SU-DHL-6 (cell line): Measurements from ENCODE around the gene ABCF2.

Source experiments
- EZH2phosphoT487 ChIP-seq: fragments of 200-600 bp; sonication (generic), shearing (Covaris generic); conservative IDR thresholded peaks from 2 replicates; pipeline ENCODE4 v1.6.1; 2018; ENCODE audit warnings: mild to moderate bottlenecking, antibody characterized with exemption, low read length, moderate library complexity, mixed read lengths
- TF ChIP-seq, protein P1 (sequence below): fragments of 200-600 bp; sonication (generic); IDR thresholded peaks from one replicate; pipeline ENCODE4 v1.5.1; 2017; ENCODE audit warnings: antibody characterized with exemption, mild to moderate bottlenecking, low read length, moderate library complexity; ENCODE audit not compliant: insufficient read depth, poor library complexity, severe bottlenecking

DNA sequence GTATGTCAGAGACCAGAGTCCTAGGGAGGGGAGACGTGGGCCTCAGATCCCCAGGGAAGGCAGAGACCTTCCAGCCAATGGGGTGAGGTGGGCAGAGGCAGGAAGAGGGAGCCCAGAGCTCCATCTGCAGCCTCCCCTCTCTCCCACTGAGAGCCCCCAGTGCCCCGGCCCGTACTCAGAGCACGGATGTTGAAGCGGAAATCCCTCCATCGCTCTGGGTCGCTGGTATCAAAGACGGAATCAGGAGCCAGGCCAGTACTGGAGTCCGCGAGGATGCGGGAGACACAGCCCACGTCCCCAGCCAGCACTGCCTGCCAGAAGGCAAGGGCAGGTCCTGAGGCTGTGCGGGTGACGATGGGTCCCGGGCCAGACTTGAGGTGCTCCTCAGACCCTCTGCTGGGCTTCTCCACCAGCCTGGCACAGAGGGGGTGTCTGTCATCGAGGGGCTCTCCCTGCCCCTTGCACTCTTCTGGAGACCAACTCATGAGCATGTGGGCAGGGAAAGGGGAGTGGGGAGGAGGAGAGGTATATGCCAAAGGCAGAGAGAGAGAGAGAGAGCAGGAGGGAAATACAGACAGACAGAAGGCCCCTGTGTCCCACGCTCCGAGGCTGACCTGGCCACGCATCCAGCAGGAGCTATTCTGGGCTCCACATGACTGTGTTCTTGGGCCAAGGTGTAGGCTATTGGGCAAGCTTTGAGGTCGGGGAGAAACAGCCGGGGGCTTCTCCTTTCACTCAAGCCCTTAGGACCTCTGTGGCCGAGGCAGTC, 40.2 kb downstream of the ABCF2 start, which contains the start of gene ASB10:
- TF ChIP-seq, protein P1, sequence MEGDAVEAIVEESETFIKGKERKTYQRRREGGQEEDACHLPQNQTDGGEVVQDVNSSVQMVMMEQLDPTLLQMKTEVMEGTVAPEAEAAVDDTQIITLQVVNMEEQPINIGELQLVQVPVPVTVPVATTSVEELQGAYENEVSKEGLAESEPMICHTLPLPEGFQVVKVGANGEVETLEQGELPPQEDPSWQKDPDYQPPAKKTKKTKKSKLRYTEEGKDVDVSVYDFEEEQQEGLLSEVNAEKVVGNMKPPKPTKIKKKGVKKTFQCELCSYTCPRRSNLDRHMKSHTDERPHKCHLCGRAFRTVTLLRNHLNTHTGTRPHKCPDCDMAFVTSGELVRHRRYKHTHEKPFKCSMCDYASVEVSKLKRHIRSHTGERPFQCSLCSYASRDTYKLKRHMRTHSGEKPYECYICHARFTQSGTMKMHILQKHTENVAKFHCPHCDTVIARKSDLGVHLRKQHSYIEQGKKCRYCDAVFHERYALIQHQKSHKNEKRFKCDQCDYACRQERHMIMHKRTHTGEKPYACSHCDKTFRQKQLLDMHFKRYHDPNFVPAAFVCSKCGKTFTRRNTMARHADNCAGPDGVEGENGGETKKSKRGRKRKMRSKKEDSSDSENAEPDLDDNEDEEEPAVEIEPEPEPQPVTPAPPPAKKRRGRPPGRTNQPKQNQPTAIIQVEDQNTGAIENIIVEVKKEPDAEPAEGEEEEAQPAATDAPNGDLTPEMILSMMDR, result no peak
- TF ChIP-seq EZH2phosphoT487, result no peak
